Calu3 (cell line): ENCODE results near the gene ZSCAN21. TPM values are rescaled to one million over a fixed set of nuclear protein-coding genes. Genes with fewer than 3 reads are reported as not detected.

ENCODE experiments used
- BruUV-seq: library from RNA; stranded (reverse); fragments of 400-500 nt; replicated peaks from 2 replicates; lab custom pipeline; 2021; lab: Mats Ljungman, UMichigan
- CTCF ChIA-PET: fragments of 300-600 bp; sonication (Branson Sonifier 250); formaldehyde crosslinking; loops from one replicate; lab custom pipeline; 2022; ENCODE audit warnings: antibody characterized with exemption; lab: Charles Lee
- DNase-seq: peaks from one replicate; pipeline ENCODE4 v3.0.0; 2022
- H3K27ac Mint-ChIP-seq: one replicate; pipeline ENCODE4 v1.8.0; 2022; ENCODE audit warnings: mixed read lengths; ENCODE audit not compliant: unreplicated experiment
- H3K27me3 Mint-ChIP-seq: one replicate; pipeline ENCODE4 v1.8.0; 2022; ENCODE audit warnings: mixed read lengths; ENCODE audit not compliant: unreplicated experiment
- H3K36me3 Mint-ChIP-seq: one replicate; pipeline ENCODE4 v1.8.0; 2022; ENCODE audit warnings: mild to moderate bottlenecking, moderate library complexity, mixed read lengths; ENCODE audit not compliant: insufficient read depth, unreplicated experiment
- H3K4me1 Mint-ChIP-seq: one replicate; pipeline ENCODE4 v1.8.0; 2022; ENCODE audit warnings: mild to moderate bottlenecking, low read depth, mixed read lengths; ENCODE audit not compliant: unreplicated experiment
- H3K4me3 Mint-ChIP-seq: one replicate; pipeline ENCODE4 v1.8.0; 2022; ENCODE audit warnings: mild to moderate bottlenecking, low read depth, moderate library complexity, mixed read lengths; ENCODE audit not compliant: unreplicated experiment
- H3K9me3 Mint-ChIP-seq: one replicate; pipeline ENCODE4 v1.8.0; 2022; ENCODE audit warnings: low read depth, mixed read lengths; ENCODE audit not compliant: unreplicated experiment
- CTCF ChIP-seq: fragments of 200-600 bp; IDR thresholded peaks from one replicate; pipeline ENCODE4 v1.8.0; 2022; ENCODE audit warnings: antibody characterized with exemption; ENCODE audit not compliant: unreplicated experiment
- intact Hi-C: fragments of 100-400 bp; cut with micrococcal nuclease; formaldehyde crosslinking; loops from one replicate; pipeline ENCODE4 v1.10.0; 2022; ENCODE audit not compliant: unreplicated experiment
- total RNA-seq: library from RNA; stranded (reverse); gene quantifications from 2 replicates; pipeline ENCODE4 v1.2.3, GENCODE V29; 2022

The ZSCAN21 gene
- total RNA-seq, 1 experiment from 2014 or later, result 5.5 TPM

DNA sequence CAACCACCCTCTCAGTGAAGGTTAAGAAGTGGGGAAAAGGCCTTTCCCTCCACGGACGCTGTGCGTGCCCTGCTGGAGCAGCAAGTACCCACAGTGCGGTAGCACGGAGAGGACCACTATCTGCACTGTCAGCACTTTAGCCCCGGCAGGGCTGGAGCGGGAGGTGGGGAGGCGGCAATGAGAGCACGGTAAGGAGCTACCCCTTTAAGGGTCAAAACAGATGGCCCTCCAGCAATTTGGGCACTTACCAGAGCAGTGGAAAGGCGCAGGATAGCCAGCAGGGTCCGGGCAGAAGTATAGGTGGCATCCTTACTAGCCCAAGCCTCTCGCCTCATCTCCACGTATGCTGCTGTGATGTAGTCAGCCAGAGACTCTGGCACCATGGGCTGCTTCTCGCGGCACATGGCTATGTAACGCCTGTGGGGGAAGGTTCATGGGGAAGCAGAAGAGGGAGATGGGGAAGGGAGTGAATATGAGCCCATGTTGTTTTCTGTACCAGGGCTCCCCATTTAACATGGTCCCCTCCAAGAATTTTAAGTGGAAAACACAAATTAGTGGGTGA is 44.4 kb downstream of the ZSCAN21 start:
- CTCF ChIA-PET, result no interaction called here
- no peak for DNase-seq
- H3K27me3 Mint-ChIP-seq, result no peaks in the 10 kb centered on the region
- peaks cover 22% of the 10 kb centered on the region for H3K4me1 Mint-ChIP-seq
- H3K4me3 Mint-ChIP-seq, result no peak overlapping the region
- BruUV-seq, result no TSS peak
- intact Hi-C loops, result no loop called here
- no peak overlapping the region for H3K27ac Mint-ChIP-seq
- no peak for TF ChIP-seq CTCF
- peaks cover 91% of the 10 kb centered on the region for H3K36me3 Mint-ChIP-seq
- no peaks in the 10 kb centered on the region for H3K9me3 Mint-ChIP-seq

DNA sequence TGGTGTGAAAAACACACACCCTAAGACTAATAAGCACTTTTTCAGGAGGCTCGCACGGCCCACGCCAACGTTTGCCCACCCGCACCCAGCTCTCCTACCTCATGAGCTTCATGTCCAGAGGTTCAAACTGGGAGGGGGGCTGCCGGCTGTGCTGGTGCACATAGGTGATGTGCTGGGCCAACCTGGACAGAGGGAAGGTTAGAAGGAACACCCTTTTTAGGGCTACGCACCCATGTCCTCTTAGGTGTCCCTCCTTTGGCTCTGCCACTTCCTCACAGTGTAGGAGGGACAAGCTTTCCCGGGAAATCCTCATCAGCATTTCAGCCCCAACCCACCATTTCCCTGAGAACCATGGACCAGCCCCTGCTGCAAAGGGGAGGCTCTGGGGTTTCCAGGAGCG is 45.7 kb downstream of the ZSCAN21 start:
- H3K27me3 Mint-ChIP-seq, result no peaks in the 10 kb centered on the region
- BruUV-seq, result no TSS peak
- no peak overlapping the region for H3K27ac Mint-ChIP-seq
- no peak overlapping the region for H3K4me3 Mint-ChIP-seq
- TF ChIP-seq CTCF, result no peak
- no peak for DNase-seq
- CTCF ChIA-PET, result no interaction called here
- H3K9me3 Mint-ChIP-seq, result no peaks in the 10 kb centered on the region
- intact Hi-C loops, result no loop called here
- H3K4me1 Mint-ChIP-seq, result peaks cover 14% of the 10 kb centered on the region
- H3K36me3 Mint-ChIP-seq, result peaks cover 93% of the 10 kb centered on the region

DNA sequence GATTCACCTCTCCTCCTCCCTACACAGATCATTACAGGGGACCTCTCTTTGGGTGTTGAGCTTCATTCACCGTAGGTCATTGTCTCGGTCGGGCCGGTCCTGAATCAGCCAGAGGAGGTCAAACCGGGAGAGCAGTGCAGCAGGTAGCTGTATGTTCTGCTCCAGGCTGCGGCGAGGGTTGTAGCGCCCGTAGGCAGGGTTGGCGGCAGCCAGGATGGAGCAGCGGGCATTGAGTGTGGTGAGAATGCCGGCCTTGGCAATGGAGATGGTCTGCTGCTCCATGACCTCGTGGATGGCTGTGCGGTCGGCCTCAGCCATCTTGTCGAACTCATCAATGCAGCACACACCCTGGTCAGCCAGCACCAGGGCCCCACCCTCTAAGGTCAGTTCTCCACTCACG is 46.1 kb downstream of the ZSCAN21 start:
- no peak for DNase-seq
- Mint-ChIP-seq H3K36me3 (peaks cover 93% of the 10 kb centered on the region), H3K27ac (no peak overlapping the region), H3K4me1 (peaks cover 14% of the 10 kb centered on the region), H3K4me3 (no peak overlapping the region), H3K27me3 (no peaks in the 10 kb centered on the region), H3K9me3 (no peaks in the 10 kb centered on the region)
- TF ChIP-seq CTCF, result no peak
- no TSS peak for BruUV-seq
- intact Hi-C loops, result no loop called here
- CTCF ChIA-PET, result no interaction called here

- no peaks in the 10 kb centered on the region for H3K27me3 Mint-ChIP-seq
- intact Hi-C loops, result no loop called here
- BruUV-seq, result no TSS peak
- peaks cover 14% of the 10 kb centered on the region for H3K4me1 Mint-ChIP-seq
- no peak for DNase-seq
- H3K36me3 Mint-ChIP-seq, result peaks cover 90% of the 10 kb centered on the region
- CTCF ChIA-PET, result no interaction called here
- no peak for TF ChIP-seq CTCF
- H3K27ac Mint-ChIP-seq, result peak overlapping the region; percentile 23
- peak overlapping the region; percentile 90 for H3K4me3 Mint-ChIP-seq
- no peaks in the 10 kb centered on the region for H3K9me3 Mint-ChIP-seq
These were observed 49.3 kb downstream of the ZSCAN21 start for GRCh38 chr7:100098913-100099312.
